Measurements from ENCODE around the gene SLC7A9.
"Not testable (repeated sequence)": the region's sequence is repeated elsewhere in the genome, so short reads cannot be mapped to it uniquely, and the experiment has no call there.

Gene SLC7A9

DNA sequence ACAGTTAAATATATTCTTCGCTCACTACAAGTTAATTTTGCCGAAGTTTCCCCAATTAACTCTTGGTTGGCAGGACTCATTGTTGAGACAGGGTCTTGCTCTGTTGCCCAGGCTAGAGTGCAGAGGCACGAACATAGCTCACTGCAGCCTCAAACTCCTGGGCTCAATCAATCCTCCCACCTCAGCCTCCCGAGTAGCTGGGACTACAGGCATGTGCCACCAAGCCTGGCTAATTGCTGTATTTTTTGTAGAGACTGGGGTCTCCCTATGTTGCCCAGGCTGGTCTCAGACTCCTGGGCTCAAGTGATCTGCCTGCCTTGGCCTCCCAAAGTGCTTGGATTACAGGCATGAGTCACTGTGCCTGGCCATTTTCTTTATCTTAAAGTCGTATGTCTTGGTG is 15.7 kb upstream of the SLC7A9 start:
- not testable (repeated sequence) for DNase-seq (ENCODE audit: low read depth in 1 of 2, low spot score in 1 of 2)

DNA sequence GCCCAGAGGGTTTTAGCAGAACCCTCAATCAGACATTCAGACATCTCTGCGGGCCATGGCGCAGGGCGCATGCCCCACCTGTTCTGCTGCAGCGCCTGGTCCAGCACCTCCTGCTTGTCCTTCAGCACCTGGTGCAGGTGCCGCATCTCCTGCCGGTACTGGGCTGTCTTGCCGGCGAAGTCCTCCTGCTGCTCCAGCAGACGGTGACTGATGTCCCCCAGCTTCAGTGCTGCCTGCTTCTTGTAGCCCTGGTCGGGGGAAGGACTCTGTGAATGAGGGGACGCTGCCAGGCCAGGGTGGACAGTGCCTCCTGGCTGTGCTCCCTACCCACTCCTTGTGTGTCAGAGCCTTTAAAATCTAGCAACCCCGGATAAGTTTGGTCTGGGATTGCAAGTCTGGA is 12.2 kb upstream of the SLC7A9 start:
- DNase-seq (ENCODE audit: low read depth in 1 of 2, low spot score in 1 of 2), result no peak

DNA sequence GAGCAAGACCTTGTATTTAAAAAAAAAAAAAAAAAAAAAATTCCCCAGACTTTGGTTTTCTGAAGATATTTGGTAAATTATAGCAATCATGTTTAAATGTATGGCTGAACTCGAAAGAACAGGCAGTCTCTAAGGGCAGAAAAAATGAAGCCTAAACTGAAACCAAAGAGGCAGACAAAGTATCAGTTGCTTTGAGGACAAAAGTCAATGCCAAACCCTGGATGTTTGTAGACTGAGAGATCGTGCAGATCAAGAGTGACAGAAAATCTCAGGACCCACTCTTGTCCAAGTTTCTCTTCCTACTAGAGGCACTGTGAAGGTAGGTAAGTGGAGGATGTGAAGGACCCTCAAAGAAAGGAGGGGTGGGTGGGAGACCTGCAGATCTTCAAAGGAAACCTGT is 11.1 kb upstream of the SLC7A9 start:
- DNase-seq (ENCODE audit: low read depth in 1 of 2, low spot score in 1 of 2), result no peak

DNA sequence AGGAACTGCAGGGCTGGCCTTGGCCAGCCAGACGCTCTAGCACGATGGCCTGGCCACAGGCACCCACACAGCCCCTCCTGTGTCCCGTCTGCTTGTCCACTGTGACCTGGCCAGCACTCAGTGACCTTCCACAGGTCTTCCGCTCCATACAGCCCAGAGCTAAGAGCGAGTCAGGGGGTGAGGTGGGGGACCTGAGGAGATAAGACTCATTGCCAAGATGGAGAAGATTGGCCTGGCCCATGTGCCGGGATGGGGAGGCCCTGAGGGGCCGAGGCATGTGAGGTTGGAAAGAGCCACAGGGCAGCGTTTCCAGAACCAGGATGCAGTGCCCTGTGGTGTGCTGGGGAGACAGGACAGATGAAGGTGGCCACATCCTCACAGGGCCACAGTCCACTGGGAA is 10.2 kb upstream of the SLC7A9 start:
- DNase-seq (ENCODE audit: low read depth in 1 of 2, low spot score in 1 of 2), result no peak

DNA sequence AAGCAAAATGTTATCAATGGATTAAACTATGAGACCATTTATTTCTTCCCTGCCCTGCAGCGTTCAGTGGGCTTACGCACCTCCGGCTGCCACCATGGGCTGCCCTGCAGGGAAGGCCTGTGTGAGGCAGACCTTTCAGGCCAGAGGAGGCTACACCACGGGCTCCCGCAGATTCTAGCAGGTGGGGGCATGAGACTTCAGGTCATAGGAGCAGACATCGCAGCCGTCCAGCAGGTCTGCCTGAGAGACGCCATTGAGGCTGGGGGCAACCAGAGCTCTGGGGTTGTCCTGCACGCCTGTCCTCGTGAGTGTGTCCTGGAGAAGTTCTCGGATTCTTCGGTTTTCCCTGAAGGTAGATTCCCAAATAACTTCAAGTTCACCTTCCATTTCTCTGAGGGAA is 9.4 kb upstream of the SLC7A9 start:
- DNase-seq (ENCODE audit: low read depth in 1 of 2, low spot score in 1 of 2), result no peak

DNA sequence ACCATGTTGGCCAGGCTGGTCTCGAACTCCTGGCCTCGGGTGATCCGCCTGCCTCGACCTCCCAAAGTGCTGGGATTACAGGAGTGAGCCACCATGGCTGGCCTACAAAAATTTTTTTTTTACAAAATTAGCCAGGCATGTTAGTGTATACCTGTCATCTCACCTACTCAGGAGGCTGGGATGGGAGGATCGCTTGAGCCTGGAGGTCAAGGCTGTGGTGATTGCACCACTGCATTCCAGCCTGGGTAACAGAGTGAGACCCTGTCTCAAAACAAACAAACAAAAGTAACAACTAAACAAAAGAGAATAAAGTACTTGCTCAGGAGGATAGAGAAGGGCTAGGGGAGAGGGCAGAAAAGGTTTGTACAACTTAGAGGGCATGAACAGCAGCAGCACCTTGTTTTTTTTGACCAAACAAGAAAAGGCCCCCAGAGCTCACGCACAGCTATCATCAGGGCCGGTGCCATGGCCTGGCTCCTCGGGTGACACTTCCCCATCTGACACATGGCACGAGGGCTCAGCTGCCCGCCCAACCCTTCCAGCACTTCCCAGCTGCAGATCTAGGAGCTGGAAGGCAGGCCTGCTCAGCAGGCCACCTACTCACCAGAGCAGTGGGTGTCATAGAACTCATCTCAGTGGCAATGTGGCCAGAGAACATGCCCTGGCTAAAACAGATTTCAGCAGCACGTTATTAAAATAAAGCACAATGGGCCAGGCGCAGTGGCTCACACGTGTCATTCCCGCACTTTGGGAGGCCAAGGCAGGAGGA is 8.6 kb upstream of the SLC7A9 start:
- no peak for DNase-seq (ENCODE audit: low read depth in 1 of 2, low spot score in 1 of 2)

DNA sequence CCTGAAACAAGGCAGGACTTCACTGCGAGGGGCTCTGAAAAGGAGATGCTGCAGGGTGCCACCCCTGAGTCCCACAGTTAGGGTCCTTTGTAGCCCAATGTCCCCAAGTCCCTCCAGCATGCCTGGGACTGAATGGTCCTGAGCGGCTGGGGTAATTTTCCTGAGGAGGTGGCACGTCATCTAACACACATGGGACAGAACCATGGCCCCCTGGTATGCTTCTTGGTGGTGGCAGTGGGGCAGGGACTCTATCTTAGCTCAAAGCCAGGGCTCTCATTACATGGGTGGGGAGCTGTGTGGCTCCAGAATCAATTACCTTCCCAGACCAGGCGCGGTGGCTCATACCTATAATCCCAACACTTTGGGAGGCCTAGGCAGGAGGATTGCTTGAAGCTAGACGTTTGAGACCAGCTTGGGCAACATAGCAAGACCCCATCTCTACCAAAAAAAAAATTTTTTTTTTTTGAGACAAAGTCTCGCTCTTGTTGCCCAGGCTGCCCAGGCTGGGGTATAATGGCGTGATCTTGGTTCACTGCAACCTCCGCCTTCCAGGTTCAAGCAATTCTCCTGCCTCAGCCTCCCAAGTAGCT is 7.9 kb upstream of the SLC7A9 start:
- DNase-seq (ENCODE audit: low read depth in 1 of 2, low spot score in 1 of 2), result no peak

DNA sequence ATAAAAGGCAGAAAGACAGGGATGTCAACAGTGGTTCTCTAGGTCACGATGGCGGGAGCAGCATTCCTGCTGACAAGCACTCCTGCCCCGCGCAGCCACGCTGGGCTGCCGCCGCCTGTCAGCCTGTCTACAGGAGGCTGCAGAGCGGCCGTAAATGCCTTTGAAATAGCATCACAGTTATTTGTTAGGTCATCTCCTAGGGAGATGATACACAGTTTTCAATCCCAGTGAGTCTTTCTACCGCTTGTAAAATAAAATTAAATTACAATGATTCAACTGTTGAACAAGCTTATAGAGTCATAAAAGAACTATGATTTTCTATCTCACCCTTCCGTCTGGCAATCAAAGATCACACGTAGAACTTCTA is 7.3 kb upstream of the SLC7A9 start:
- DNase-seq (ENCODE audit: low read depth in 1 of 2, low spot score in 1 of 2), result no peak

DNA sequence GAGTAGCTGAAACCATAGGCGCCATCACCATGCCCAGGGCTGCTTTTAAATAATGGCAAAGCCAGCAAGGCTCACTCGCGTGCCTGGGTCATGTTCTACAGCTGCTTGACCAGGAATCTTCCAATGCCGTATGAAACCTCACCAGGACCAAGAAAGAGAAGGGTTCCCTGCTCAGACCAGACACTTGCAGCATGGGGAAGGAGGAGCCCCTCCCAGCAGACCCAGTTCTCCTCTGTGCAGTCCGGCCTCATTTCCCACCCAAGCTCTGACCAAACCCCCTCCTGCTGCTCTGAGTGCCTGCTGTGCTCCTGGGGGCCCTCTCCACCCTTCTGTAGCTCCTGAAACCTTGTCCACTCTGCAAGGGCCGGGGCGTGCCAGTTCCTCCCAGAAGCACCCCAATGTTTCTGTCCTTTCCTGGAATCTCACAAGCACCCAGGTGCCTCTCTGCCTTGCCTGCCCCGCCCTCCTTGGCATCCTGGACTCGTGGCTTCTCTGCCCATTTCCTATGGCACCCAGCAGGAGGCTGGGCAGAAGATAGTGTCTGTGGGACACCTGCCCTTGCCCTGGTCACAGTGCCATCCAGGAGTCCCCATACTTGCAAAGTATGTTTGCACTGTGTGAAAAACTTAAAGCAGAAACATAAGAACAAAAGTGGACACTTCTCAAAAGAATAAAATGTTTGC is 6.8 kb upstream of the SLC7A9 start:
- DNase-seq (ENCODE audit: low read depth in 1 of 2, low spot score in 1 of 2), result no peak

DNA sequence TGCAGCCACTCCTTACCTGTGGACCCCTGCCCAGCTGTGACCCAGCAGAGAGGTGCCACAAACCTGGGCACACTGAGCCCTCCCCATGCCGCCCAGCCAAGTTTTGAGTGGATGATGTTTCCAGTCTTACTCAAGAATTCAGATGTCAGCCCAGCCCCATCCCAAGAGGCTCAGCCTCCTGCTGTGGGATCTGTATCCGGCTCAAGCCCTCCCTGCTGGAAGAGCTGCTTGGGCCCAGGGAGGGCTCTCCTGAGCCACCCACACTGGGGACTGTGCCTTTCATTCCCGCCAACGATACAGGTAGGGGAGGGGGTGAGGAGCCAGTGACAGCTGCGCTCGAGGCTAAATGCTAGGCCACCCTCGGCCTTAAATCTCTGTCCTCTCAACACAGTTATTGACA is 5.9 kb upstream of the SLC7A9 start:
- no peak for DNase-seq (ENCODE audit: low read depth in 1 of 2, low spot score in 1 of 2)

DNA sequence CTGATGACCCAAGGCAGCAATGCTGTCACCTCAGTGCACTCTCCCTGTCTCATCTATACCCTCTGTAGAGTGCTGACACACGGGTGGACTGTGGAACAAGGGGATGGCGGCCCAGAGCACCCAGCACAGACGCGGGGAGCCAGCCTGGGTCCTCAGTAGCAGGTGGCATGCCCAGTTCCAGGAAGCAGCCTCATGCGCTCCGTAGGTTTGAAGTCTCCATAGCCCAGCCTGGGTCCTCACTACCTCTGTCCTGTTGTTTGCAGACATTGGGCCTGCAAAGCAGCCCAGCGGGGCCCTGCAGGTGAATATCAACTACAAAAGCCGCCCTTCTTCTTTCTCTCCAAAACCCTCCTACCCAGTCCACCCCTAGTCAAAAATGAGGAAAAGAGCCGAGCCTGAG is 5.0 kb upstream of the SLC7A9 start:
- no peak for DNase-seq (ENCODE audit: low read depth in 1 of 2, low spot score in 1 of 2)

DNA sequence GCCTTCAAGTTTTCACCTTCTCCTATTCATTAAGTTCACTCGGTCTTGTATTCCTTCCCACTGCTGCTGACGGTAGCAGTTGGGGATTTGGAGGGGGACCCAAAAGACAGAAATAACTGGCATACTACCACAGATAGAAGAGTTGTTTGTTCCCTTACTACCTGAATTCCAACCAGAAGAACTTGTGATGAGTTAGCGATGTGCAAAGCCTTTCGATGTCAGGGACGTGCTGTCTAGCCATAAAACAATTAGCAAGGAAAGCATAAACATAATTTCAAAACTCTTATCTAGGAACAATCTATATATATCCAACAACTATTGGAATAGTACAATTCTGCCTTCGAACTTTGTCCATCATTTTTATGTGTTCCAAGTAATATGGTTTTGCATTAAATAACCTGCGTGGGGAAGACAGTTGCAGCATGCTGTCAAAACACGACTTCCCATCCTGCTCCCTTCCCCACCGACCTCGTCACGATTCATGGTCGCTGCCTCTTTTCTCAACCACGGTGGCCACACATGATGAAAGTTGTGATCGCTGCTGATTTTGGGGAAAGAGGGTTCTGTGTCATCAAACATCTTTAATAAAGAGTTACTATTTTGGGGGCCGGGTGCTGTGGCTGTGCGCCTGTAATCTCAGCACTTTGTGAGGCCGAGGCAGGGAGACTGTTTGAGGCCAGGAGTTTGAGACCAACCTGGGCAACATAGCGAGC is 3.8 kb upstream of the SLC7A9 start:
- no peak for DNase-seq (ENCODE audit: low read depth in 1 of 2, low spot score in 1 of 2)

DNA sequence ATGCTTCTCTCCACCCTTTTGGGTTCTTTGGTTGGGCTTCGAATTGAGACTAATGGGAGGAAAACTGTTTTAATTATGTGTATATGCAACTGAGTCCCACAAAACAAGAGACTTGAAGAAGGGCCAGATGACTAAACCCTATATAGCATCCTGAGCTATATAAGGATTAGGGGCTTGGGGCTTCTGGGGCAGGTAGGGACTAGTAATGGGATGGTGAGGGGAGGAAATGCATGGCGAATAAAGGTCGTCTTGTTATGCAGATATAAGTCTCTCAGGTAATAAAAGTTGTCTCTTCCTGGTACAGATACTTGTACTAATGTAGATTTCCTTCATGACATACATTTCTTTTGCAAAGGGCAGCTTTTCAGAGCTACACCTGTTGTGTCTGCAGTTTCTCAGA is 2.8 kb upstream of the SLC7A9 start:
- no peak for DNase-seq (ENCODE audit: low read depth in 1 of 2, low spot score in 1 of 2)

DNA sequence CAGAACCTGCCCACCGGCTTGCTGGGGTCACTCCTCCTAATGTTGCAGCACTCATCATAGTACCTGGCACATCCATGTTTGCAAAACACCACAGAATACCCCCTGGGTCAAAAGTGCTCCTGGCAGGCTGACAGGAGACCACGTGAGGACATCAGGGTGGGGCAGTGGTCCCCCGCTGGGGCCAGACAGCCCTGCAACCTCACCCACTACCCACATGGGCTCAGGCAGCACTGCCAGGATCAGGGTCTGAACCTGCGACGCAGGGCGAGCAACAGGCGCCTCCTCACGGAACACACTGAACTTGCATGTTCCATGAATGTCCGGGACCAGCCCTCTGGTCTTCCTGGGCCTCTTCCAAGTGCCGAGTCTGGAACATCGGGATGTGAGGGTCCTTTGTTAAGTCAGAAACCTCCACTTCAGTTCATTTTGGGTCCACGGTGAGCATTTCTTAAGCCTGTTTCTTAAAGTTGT is 1.4 kb upstream of the SLC7A9 start:
- DNase-seq (ENCODE audit: low read depth in 1 of 2, low spot score in 1 of 2), result no peak

DNA sequence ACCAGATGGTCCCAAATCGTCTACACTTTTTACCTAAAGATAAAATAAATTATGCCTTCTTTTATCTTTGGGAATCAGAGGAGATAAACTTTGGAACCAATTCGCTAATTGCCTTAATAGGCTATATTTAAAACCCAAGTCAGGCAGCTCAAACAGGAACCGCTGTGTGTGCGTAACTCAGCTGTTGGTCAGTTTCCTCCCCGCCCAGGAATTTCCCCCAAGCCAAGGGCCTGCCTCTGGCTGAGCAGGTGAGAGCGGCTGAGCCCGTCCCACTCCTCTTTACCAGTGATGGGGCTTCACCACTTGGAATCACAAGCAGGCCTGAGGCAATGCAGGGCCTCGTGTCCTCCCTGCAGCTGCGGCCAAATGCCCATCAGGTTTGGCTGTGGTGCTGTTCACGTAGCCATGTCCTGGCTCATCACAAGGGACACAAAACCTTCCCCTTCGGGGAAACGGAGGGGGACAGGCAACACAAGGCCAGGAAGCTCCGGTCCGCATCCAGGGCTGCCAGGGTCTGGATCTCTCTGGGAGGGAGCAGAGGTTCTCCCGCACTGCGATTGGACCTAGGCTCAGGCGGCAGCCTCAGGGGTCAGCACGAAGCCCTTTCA is 503 bp upstream of the SLC7A9 start:
- no peak for DNase-seq (ENCODE audit: low read depth in 1 of 2, low spot score in 1 of 2)

DNA sequence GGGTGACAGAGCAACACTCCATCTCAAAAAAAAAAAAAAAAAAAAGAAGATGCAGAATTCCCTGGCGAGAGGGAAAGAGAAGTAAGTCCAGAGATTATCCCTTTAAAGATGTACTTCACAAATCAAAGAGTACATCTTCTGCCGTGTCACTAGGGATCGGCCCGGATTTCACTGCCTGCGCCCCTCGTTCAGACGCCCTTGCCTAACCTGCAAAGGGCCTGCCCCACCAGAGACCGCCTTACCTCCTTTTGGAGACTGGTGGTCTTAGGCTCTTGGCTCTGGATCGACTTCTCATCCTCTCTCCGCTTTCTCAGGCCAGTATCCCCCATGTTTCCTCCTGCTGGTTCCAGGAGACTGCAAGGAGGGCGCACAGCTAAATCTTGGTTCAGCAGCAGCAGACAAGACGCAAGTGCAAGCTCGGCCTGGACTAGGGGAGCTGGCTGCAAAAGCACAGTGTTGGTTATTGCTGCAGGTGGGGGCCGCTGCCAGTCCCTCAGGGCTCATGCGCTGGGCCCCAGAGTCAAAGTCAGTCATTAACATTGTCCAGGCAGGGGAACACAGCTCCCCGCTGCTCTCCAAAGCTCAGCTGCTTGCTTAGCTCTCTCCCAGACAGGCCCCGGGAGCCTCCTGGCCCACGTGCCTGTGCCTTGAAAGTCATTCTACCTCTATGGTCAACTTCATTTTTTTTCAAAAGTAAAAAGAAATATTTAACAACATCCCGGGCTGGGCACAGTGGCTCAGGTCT is 1.2 kb downstream of the SLC7A9 start:
- DNase-seq (ENCODE audit: low read depth in 1 of 2, low spot score in 1 of 2), result no peak

DNA sequence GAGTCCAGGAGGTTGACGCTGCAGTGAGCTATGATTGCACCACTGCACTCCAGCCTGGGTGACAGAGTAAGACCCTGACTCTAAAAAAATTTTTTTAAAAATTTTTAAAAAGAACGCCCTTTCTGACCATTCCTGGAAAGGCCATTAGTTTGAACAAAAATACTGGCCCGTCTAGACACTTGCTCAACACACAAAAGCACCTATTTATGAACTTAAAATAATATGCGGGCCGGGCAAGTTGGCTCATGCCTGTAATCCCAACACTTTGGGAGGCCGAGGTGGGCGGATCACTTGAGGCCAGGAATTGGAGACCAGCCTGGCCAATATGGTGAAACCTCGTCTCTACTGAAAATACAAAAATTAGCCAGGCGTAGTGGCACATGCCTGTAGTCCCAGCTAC is 2.1 kb downstream of the SLC7A9 start:
- not testable (repeated sequence) for DNase-seq (ENCODE audit: low read depth in 1 of 2, low spot score in 1 of 2)

DNA sequence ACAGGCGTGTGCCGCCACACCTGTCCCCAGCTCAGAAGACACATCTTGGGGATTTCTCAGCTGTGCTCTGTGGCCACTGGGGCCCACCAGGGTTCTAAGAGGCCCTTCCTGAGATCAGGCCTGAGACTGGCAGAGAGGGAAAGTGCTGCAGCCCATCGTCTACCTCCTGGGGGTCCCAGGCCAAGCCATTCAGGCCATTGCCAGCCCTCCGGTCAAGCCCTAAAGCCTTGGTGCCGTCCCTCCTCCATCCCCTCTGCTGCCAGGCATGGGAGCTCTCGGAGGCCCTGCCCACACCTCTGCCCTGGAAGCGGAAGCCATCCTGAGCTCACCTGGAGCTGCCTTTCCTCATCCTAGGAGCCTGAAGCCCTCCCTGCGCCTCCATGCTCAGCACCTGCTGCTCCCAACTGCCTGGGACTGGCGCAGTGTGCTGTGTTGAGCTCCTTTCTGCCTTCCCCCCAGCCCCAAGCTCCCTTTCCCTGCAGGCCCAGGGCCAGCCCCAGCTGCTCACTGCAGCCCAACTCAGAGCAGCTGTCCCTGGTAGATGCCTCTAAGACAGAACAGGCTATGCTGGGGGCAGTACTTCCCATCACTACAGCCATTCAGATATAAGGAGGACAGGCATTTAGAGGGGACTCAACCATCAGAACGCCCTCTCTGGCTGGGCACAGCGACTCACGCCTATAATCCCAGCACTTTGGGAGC is 2.9 kb downstream of the SLC7A9 start:
- DNase-seq (ENCODE audit: low read depth in 1 of 2, low spot score in 1 of 2), result no peak

DNA sequence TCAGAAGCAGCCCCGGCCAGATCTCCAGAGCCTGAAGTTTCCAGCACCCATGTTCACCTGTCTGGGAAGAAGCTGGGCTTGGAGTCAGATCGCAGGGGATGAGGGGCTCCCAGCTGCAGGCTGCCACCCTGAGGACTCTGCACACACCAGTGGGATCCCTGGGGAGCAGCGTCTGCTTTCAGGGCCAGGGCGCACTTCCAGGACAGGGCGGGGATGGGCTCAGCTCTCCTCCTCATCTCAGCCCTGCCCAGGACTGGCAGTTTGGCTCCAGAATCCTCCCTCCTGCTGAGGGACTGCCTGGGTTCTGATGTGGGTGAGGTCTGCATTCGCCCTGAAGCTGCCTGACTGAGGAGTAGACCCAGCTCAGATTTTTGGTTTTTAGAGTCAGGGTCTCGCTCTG is 3.5 kb downstream of the SLC7A9 start:
- DNase-seq (ENCODE audit: low read depth in 1 of 2, low spot score in 1 of 2), result no peak

DNA sequence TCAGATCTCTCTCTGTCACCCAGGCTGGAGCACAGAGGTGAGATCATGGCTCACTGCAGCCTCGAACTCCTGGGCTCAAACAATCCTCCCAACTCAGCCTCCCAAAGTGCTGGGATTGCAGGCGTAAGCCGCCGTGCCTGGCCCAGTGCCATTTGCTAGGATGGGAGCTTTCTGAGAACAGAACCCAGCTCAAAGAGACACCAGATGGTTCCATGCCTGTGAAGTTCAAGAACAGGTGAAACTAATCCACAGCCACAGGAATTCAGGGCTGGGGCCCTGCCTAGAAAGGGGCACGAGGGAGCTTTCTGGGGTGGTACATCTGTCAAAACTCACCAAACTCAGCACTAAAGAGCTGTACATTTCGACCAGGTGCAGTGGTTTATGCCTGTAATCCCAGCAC is 4.2 kb downstream of the SLC7A9 start:
- no peak for DNase-seq (ENCODE audit: low read depth in 1 of 2, low spot score in 1 of 2)

All from activated T-helper 1 cell treated with anti-CD3 and anti-CD28 coated beads, Interleukin-2, amount 50 U/mL, for 16 hours (primary cell).